Measurements from ENCODE around the gene PRSS37.
"Not testable (repeated sequence)": the region's sequence is repeated elsewhere in the genome, so short reads cannot be mapped to it uniquely, and the experiment has no call there.

PRSS37 gene

GRCh38 chr7:141847996-141848395, 6.7 kb upstream of the PRSS37 start:
- H3K4me3 ChIP-seq (ENCODE audit: control insufficient read depth, low read depth, low read length), result no peak overlapping the region
- no peak for DNase-seq (ENCODE audit: low read depth)
- TF ChIP-seq CTCF (IDR thresholded peaks at IDR 0.05; ENCODE audit: control insufficient read depth, insufficient read depth, low read depth, low read length, missing control alignments), result no peak

- H3K4me3 ChIP-seq (ENCODE audit: control insufficient read depth, low read depth, low read length), result no peak overlapping the region
- DNase-seq (ENCODE audit: low read depth), result no peak
- no peak for TF ChIP-seq CTCF (IDR thresholded peaks at IDR 0.05; ENCODE audit: control insufficient read depth, insufficient read depth, low read depth, low read length, missing control alignments)
Observed at GRCh38 chr7:141844256-141844655, 3.0 kb upstream of the PRSS37 start.

- no peak for TF ChIP-seq CTCF (IDR thresholded peaks at IDR 0.05; ENCODE audit: control insufficient read depth, insufficient read depth, low read depth, low read length, missing control alignments)
- no peak for DNase-seq (ENCODE audit: low read depth)
- H3K4me3 ChIP-seq (ENCODE audit: control insufficient read depth, low read depth, low read length), result no peak overlapping the region
Observed at GRCh38 chr7:141842904-141843303, 1.6 kb upstream of the PRSS37 start.

GRCh38 chr7:141840708-141841107, 577 bp downstream of the PRSS37 start:
- H3K4me3 ChIP-seq (ENCODE audit: control insufficient read depth, low read depth, low read length), result no peak overlapping the region
- DNase-seq (ENCODE audit: low read depth), result no peak
- no peak for TF ChIP-seq CTCF (IDR thresholded peaks at IDR 0.05; ENCODE audit: control insufficient read depth, insufficient read depth, low read depth, low read length, missing control alignments)

- no peak for TF ChIP-seq CTCF (IDR thresholded peaks at IDR 0.05; ENCODE audit: control insufficient read depth, insufficient read depth, low read depth, low read length, missing control alignments)
- DNase-seq (ENCODE audit: low read depth), result no peak
- H3K4me3 ChIP-seq (ENCODE audit: control insufficient read depth, low read depth, low read length), result no peak overlapping the region
Observed at GRCh38 chr7:141839256-141839655, 2.0 kb downstream of the PRSS37 start.

GRCh38 chr7:141838581-141838980, 2.7 kb downstream of the PRSS37 start:
- H3K4me3 ChIP-seq (ENCODE audit: control insufficient read depth, low read depth, low read length), result no peak overlapping the region
- DNase-seq (ENCODE audit: low read depth), result no peak
- no peak for TF ChIP-seq CTCF (IDR thresholded peaks at IDR 0.05; ENCODE audit: control insufficient read depth, insufficient read depth, low read depth, low read length, missing control alignments)

GRCh38 chr7:141837683-141838082, 3.6 kb downstream of the PRSS37 start:
- no peak for TF ChIP-seq CTCF (IDR thresholded peaks at IDR 0.05; ENCODE audit: control insufficient read depth, insufficient read depth, low read depth, low read length, missing control alignments)
- H3K4me3 ChIP-seq (ENCODE audit: control insufficient read depth, low read depth, low read length), result no peak overlapping the region

GRCh38 chr7:141822432-141822831, 18.9 kb downstream of the PRSS37 start:
- H3K4me3 ChIP-seq (ENCODE audit: control insufficient read depth, low read depth, low read length); DNase-seq (ENCODE audit: low read depth): not testable (repeated sequence)

More at GRCh38 chr7:141837683-141838082, 3.6 kb downstream of the PRSS37 start:
- DNase-seq (ENCODE audit: low read depth), result no peak

Measured in AG09309 (cell line).